Activated CD4-positive, alpha-beta T cell treated with anti-CD3 and anti-CD28 coated beads for 24 hours (primary cell): Measurements from ENCODE around the gene FGR.
"Not testable (repeated sequence)": the region's sequence is repeated elsewhere in the genome, so short reads cannot be mapped to it uniquely, and the experiment has no call there.

Experiments used
- DNase-seq, 2 donors: peaks; one replicate each; pipeline ENCODE4 v3.0.0-alpha.2; 2020; ENCODE audit warnings: low read depth in 2 of 2

Gene FGR

DNA sequence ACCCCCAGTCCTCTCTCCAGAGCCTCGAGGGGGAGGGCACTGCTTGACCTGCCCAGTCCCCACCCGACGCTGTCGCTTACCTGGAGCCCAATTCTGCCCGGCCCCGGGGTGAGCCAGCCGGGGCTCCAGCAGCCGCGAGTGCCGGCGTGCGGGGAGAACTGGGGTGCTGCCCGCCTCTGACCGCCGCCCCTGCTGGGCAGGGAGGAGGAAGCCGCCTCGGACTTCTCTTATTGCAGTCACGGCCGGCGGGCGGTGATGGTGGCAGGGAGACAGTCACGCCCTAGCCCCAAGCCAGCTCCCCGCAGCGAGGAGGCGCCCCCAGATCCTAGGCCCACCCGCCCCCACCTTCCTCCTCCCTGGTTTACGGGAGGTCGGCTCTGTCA is at the start of gene FGR:
Gene FGR (minus strand): TSS at position 201 of the 383 bp plus-strand sequence. CDS start 11,269 bp downstream, outside the sequence.
- no peak for DNase-seq

DNA sequence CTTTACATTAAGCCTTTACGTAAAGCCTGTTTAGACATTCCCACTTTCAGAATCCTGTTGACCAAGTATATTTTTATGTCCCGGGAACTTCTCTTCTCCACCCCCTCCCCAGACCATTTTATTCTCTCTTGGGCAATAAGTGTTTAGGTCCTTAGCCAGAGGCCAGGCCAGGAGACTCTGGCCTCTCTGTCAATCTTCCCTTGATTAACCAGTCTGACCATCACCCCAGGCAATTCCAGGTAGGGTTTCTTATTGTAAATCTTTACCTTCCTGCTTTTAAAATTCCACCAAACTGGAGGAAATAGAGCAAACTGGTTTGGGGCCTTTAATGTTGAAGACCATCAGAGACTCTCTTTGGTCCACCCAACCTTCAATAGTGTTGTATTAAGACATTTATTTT is 49.2 kb upstream of the FGR start:
- DNase-seq, result no peak

DNA sequence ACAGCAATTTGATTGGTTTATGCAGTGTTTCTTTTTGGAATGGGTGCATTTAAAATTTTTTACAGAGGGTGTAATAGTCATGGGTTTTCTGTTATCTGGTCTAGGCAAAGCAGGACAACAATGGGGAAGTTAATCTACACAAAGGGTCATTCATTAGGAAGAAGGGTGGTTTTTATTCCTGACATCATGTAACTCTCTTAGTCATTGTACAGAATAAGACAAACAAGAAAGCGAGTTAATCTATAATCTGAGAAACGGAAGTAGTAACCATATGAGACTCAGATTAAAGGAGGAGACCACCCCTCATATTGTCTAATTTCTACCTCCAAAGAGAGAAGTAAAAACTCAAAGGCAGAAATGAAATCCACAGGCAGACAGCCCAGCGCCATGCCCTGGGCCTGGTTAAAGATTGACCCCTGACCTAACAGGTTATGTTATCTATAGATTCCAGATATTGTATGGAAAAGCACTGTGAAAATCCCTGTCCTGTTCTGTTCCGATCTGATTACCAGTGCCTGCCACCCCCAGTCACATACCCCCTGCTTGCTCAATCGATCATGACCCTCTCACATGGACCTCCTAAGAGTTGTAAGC is 47.5 kb upstream of the FGR start:
- no peak for DNase-seq

DNA sequence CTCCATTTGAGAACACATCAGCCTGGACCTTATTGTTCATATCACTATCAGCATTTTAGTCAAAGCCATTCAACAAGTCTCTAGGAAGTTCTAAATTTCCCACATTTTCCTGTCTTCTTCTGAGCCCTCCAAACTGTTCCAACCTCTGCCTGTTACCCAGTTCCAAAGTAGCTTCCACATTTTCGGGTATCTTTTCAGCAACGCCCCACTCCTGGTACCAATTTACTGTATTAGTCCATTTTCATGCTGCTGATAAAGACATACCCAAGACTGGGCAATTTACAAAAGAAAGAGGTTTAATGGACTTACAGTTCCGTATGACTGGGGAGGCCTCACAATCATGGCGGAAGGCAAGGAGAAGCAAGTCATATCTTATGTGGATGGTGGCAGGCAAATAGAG is 46.6 kb upstream of the FGR start:
- not testable (repeated sequence) for DNase-seq

DNA sequence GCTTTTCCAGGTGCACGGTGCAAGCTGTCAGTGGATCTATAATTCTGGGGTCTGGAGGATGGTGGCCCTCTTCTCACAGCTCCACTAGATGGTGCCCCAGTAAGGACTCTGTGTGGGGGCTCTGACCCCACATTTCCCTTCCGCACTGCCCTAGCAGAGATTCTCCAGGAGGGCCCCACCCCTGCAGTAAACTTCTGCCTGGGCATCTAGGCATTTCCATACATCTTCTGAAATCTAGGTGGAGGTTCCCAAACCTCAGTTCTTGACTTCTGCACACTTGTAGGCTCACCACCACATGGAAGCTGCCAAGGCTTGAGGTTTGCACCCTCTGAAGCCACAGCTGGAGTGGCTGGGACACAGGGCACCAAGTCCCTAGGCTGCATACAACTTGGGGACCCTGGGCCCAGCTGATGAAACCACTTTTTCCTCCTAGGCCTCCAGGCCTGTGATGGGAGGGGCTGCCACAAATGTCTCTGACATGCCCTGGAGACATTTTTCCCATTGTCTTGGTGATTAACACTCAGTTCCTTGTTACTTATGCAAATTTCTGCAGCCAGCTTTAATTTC is 45.3 kb upstream of the FGR start:
- DNase-seq, result not testable (repeated sequence)

DNA sequence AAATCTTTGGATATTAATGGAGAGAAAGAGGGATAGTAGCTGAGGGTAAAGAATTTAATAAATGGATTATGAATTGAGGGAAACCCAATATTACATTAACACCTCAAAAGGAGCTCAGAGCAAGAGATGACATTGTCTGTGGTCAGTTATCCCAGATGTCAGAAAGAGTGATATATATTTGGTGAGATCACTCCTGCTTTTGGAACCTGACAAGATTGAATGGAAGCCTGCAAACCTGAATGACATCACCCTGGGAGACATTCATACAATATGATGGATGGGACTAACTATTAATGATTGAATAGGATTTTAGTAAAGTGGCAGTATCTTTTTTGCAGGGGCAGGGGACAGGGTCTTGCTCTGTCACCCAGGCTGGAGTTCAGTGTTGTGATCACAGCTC is 43.8 kb upstream of the FGR start:
- DNase-seq, result no peak

DNA sequence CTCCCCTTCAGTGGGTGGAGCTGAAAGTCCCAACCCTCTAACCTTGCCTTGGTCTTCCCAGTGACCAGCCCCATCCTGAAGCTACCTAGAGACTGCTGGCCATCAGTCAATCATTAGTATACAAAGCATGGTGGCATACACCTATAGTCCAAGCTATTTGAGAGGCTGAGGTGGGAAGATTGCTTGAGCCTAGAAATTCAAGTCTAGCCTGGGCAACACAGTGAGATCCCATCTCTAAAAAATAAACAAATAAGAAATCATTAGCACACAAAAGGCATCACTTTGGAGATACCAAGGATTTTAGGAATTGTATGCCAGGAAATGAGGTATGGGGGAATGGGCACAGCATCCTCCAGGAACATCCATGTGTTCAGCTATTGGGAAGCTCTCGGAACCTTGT is 41.4 kb upstream of the FGR start:
- DNase-seq, result no peak

DNA sequence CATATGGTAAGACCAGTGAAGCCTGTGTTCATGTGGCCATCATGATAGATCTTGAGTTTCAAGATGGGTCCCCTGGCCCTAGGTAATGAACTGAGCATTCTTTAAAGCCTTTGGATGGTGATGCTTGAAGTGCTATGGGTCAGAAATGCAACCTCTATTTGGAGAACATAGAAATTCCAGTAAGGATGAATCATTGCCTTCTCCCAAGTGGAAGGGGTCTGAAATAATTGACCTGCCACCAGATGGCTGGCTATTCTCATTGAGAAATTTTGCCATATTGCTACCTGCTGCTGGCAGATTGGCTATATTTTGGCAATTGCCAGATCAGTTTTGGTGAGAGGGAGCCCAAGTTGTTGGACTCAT is 37.7 kb upstream of the FGR start:
- DNase-seq, result no peak

DNA sequence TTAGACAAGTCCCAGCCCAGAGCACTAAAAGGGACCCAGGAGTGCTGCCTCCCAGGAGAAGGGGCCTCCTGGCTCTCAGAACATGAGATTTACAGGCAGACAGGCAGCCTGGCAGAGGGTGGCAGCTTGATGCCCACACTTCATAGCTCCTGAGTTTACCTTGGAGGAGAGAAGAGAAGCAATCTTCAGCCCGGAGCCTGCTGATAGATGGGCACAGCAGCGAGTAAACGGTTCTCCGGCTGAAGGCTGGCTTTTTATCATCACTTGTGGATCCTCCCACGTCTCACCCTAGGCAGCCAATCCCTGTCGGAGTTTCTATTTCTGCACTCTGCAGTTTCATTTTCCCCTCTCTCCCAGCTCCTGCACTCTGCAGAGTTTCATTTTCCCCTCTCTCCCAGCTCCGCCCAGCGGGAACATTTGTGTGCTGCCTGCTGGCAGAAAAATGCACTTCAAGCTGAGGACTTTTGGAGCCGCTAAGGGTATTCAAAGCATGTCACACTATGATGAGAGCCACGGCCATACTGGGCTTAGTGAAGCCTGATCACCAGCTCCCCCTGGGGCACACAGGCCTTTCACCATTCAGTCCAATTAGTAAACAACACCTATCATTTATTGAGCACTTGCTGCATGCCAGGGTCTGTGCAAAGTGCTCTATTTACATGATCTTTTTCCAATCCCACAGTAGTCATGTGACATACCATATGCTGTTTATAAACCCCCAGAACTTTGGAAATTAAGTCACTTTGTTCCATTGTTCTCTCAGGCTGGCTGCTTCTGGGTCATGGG is 37.2 kb upstream of the FGR start, which contains the start of gene IFI6:
Gene IFI6 (minus strand): TSS at position 229 of the 786 bp plus-strand sequence. CDS start 2,878 bp downstream, outside the sequence.
- peak; percentile 47 to 51 for DNase-seq

DNA sequence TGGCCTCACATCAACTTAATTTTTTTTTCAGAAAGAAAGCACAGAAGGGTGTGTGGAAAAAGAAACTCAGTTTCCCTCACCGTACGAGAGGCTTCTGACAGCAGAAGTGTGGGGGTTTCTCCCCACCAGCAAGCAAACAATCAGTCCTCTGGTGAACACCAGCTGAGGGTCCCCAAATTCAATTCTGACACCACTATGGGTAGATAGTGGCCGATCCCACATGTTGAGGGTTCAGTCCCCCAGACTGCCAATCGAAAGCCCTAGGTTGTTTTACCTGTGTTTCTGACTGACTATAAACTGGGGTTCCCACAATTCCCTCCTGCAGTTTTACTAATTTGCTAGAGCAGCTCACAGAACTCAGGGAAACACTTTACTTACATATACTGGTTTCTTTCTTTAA is 34.9 kb upstream of the FGR start:
- no peak for DNase-seq

DNA sequence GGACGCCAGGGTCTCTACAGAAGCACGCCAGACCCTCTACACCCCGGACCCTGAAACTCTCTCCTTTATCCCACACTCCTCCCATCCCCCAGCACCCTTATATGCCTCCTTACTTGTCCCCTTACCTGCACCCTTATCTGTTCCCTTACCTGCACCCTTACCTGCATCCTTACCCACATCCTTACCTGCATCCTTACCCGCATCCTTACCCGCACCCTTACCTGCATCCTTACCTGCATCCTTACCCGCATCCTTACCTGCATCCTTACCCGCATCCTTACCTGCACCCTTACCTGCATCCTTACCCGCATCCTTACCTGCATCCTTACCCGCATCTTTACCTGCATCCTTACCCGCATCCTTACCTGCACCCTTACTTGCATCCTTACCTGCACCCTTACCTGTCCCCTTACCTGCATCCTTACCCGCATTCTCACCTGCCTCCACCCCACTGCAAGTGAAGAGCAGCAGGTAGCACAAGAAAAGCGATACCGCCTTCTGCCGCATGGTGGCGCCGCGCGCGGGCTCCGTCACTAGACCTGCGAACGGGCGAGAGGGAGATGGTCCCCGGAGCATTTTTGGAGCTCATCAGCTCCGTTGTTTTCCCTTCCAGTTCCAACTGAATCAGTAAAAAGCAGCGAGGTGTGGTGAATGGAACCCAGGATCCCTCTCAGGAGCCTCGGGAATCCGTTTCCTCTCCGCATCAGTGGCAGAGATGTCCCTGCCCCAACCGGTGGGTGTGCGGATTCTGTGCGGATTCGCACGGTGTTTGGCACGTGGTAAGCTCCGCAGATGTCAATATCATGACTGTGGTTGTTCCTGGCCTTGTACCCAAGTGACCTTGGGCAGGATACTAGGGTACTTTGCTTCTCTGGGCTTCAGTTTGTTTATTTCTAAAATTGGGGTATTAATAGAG is 34.1 kb upstream of the FGR start:
- peak; percentile 83 to 91 for DNase-seq

DNA sequence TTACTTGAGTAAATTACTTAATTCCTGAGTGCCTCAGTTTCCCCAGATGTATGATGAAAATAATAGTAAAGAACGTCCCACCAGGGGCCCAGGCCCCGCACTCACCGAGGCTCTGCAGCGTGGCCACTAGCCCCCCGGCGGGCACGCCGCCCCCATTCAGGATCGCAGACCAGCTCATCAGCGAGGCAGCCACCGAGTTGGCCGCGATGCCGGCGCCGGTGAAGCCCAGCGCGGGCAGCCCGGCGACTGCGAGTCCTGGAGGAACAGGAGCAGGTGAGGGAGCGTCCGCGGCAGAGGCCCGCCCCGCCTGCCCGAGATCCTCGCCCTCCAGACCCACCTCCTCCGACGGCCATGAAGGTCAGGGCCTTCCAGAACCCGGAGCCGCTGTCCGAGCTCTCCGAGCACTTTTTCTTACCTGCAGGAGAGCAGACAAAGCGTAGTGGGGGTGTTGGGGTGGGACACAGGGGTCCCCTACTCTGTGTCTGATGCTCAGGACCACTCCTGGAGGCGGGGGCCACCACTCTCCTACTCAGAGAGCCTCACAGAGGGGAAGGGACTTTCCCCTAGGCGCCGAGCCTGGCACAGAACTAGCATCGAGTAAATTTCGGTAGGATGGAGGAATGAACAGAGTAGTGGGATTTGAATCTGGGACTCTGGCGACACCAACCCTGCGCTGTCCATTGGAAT is 33.3 kb upstream of the FGR start:
- DNase-seq, result no peak

DNA sequence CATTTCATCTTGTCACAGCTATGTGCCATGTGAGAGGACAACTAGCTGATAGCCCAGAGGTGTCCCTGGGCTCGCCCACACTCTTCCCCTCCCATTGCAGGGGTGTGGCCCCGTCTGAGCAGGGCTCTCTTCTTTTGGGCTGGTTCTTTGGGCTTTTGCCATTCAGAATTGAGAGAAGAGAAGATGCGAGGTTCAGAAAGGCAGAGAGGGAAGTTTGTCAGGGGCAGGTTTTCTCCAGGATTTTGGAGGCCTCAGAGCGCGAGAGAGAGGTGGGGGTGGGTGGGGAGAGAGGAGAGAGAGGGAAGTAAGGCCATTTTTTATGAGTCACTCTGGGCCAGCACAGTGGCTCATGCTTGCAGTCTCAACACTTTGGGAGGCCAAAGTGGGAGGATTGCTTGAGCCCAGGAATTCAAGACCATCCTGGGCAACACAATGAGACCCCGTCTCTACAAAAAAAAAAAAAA is 31.8 kb upstream of the FGR start:
- DNase-seq, result no peak

DNA sequence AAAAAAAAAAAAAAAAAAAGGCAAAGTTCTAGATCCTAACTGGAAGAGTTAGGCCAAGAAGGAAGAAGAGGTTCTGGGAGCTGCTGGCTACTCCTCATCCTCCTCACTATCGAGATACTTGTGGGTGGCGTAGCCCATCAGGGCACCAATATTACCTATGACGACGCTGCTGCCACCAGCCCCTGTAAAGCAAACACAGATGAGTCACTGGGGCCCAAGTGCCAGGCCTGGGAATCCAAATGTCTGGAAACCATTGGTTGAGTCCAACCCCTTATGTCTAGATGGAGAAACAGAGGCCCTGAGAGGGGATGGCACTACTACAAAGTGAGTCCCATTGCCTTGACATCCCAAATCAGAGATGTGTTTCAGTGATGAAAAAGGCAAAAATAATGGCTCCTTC is 31.3 kb upstream of the FGR start:
- no peak for DNase-seq

DNA sequence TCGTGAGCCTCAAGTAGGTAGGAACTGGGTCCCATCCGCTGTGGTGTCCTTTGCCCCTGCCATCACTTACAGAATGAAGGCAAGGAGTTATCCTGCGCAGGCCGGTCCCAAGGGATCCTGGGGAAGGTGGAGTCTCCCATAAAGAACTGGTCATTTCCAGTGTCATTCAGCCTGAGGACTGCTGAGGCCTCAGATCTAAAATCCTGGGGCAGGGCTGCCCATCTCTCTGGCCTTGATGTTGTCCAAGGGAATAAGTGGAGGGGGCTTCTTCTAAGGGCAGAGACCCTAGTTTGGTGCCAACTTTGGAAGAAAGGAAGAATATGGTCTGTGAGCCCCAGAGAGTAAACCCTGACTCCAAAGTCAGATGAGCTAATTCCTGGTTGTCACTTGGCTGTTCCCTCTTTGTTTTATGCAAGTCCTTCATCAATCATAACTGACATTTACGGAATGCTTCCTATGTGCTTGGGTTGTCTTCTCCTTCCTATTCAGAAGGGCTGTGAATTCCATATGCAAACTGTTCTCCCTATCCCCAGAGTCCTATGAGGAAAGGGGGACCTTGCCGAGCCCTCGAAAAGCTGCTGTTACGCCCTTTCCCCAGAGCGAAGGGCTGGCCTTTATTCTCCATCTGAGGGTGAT is 30.1 kb upstream of the FGR start:
- no peak for DNase-seq

DNA sequence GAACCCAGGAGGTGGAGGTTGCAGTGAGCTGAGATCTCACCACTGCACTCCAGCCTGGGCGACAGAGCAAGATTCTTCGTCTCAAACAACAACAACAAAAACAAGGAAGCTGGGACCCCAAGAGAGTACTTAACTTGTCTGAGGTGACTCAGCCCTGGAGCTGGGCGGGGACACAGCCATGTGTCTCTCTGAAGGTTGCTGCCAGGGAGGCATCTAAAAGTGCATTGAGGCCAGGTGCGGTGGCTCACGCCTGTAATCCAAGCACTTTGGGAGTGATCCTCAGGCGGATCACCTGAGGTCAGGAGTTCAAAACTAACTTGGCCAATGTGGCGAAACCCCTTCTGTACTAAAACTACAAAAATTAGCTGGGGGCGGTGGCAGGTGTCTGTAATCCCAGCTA is 29.3 kb upstream of the FGR start:
- DNase-seq, result no peak

DNA sequence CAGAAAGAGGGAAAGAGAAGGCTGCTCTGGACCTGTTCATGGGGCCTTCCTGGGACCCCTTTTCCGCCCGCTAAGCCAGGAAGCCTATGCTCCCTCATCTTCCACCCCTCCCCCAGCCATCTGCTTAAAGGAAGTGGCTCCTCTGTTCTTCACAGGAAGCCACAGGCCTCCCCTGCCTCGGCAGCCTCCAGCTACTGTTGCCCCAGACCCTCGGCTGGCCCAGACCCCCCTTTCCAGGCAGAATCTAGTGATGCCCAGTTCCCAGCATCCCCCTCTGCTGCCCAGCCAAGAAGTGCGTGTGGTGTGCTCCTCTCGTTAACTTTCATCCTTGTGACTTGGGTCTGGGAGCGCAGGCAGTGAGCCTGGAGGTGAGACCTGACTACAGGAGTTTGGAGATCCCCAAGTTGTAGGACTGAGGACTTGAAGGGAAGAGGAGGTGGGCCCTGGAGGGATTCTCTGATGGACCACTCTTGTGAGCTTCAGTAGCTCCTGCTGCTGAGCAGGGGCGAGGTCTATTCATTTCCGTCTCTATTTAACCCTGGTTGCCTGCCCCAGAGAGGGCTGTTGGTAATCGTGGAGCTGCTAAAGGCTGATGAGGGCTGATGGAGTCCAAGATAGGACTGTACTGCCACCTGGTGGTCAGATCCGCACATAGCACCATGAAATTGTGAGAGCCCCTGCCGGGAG is 27.9 kb upstream of the FGR start:
- DNase-seq, result peak; percentile 90 to 93

DNA sequence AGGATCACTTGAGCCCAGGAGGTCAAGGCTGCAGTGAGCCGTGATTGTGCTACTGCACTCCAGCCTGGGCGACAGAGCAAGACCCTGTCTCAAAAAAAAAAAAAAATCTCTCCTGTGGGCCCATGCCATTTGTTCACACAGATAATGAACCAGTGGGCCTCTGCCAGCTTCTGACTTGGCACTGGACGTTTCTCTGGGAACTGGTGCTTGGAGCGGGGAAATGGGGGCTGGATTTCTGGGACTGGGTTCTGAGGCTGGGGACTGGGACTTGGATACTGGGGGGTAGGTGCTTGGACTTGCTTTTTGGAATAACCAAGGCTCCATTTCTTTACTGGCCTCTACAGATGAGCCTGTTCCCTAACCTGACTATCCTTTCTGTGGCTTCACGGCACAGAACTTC is 27.3 kb upstream of the FGR start:
- DNase-seq, result no peak

DNA sequence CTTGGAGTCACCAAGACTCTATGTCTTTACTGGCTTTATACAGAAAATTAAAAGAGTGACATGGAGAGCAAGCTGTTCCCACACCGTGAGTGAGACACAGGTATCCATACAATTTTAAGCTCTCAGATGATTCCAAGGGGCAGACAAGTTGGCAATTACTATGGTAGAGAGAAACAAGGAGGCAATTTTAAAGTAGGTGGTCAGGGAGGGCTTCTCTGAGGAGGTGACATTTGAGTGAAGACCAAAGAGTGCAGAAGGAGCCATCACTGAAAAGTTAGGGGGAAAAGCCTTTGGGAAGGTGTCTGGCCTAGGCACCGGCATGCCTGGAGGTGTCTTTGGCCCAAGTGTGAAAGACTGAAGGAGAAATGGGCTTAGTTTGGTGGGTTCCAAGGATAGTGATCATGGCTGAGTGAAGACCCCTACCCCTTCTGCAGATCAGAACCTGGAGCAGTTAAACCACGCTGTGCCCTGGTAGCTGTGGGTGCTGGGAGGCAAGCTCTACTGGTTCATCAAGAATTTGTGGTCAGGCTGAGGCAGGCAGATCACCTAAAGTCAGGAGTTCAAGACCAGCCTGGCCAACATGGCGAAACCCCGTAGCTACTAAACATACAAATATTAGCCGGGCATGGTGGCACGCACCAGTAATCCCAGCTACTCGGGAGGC is 26.6 kb upstream of the FGR start:
- DNase-seq, result no peak

DNA sequence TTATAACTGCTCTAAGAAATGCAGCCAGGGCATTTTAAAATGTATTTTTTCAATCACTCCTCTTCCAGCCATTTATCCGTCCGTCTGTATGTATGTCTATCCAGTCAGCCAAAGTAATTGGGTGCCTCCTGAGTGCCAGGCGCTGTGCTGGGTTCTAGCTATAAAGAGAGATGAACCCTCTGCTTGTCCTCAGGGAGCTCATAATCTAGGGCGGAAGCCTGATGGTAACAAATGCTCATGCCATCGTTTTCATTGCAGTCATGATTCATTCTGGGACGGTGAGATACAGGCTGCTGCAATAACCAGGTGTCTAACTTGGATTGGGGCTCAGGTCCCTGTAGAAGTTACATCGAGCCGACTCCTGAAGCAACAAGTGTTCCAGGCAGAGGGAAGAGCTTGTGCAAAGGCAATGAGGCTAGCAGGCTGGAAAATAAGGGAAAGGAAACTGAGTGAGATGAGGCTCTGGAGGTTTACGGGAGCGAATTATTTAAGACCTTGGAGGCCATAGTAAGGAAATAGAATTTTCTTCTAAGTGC is 25.4 kb upstream of the FGR start:
- no peak for DNase-seq
